Loucy (cell line): Measurements from ENCODE around the gene PPIE.
"Not testable (repeated sequence)": the region's sequence is repeated elsewhere in the genome, so short reads cannot be mapped to it uniquely, and the experiment has no call there.

Source experiments
- H2AFZ ChIP-seq: fragments of 200-600 bp; sonication (generic); 2 replicates; pipeline ENCODE4 v1.6.0; 2016; ENCODE audit warnings: antibody characterized with exemption, mild to moderate bottlenecking, low read length, moderate library complexity
- H3F3A ChIP-seq: fragments of 200-600 bp; 2 replicates; pipeline ENCODE4 v1.6.0; 2016; ENCODE audit warnings: antibody characterized with exemption, low read depth, mild to moderate bottlenecking
- H3K27me3 ChIP-seq: fragments of 200-600 bp; sonication (generic); 2 replicates; pipeline ENCODE4 v1.6.1; 2014; ENCODE audit warnings: low read length, mild to moderate bottlenecking; ENCODE audit not compliant: insufficient read depth, poor library complexity, severe bottlenecking
- H3K36me3 ChIP-seq: fragments of 200-600 bp; sonication (generic); 2 replicates; pipeline ENCODE4 v1.6.1; 2016; ENCODE audit warnings: low read length; ENCODE audit not compliant: insufficient read depth
- H3K4me1 ChIP-seq: fragments of 200-600 bp; sonication (generic); 2 replicates; pipeline ENCODE4 v1.5.1; 2014; ENCODE audit warnings: low read length, mild to moderate bottlenecking; ENCODE audit not compliant: insufficient read depth, poor library complexity, severe bottlenecking
- H3K4me2 ChIP-seq: fragments of 200-600 bp; sonication (generic); 2 replicates; pipeline ENCODE4 v1.6.0; 2014; ENCODE audit warnings: antibody characterized with exemption, low read length, low read depth, mild to moderate bottlenecking; ENCODE audit not compliant: poor library complexity, severe bottlenecking
- H3K4me3 ChIP-seq: fragments of 200-600 bp; sonication (generic); 2 replicates; pipeline ENCODE4 v1.5.1; 2014; ENCODE audit warnings: low read length, mild to moderate bottlenecking, mixed read lengths; ENCODE audit not compliant: poor library complexity, severe bottlenecking
- H3K79me2 ChIP-seq: fragments of 200-600 bp; sonication (generic); 2 replicates; pipeline ENCODE4 v1.6.1; 2014; ENCODE audit warnings: low read length; ENCODE audit not compliant: insufficient read depth
- H3K9ac ChIP-seq: fragments of 200-600 bp; sonication (generic); 2 replicates; pipeline ENCODE4 v1.6.0; 2014; ENCODE audit warnings: mild to moderate bottlenecking, low read depth, low read length, moderate library complexity; ENCODE audit not compliant: poor library complexity, severe bottlenecking
- H3K9me2 ChIP-seq: fragments of 200-600 bp; sonication (generic); replicated peaks from 2 replicates; pipeline ENCODE4 v1.6.1; 2016; ENCODE audit warnings: low read depth, low read length, mixed read lengths
- H3K9me3 ChIP-seq: fragments of 200-600 bp; sonication (generic); 2 replicates; pipeline ENCODE4 v1.6.1; 2014; ENCODE audit warnings: mild to moderate bottlenecking, antibody characterized with exemption, low read length, low read depth; ENCODE audit not compliant: insufficient read depth
- H4K20me1 ChIP-seq: fragments of 200-600 bp; sonication (generic); 2 replicates; pipeline ENCODE4 v1.6.0; 2014; ENCODE audit warnings: antibody characterized with exemption, low read length, mild to moderate bottlenecking; ENCODE audit not compliant: insufficient read depth, poor library complexity, severe bottlenecking
- EZH2phosphoT487 ChIP-seq: fragments of 200-600 bp; IDR thresholded peaks from 2 replicates; pipeline ENCODE4 v1.6.1; 2018; ENCODE audit warnings: antibody characterized with exemption, mild to moderate bottlenecking, moderate library complexity, borderline replicate concordance
- TF ChIP-seq, protein P1 (sequence below): fragments of 200-600 bp; sonication (generic); conservative IDR thresholded peaks from 2 replicates; pipeline ENCODE4 v1.5.1; 2014; ENCODE audit warnings: mild to moderate bottlenecking, antibody characterized with exemption, low read length

The PPIE gene

DNA sequence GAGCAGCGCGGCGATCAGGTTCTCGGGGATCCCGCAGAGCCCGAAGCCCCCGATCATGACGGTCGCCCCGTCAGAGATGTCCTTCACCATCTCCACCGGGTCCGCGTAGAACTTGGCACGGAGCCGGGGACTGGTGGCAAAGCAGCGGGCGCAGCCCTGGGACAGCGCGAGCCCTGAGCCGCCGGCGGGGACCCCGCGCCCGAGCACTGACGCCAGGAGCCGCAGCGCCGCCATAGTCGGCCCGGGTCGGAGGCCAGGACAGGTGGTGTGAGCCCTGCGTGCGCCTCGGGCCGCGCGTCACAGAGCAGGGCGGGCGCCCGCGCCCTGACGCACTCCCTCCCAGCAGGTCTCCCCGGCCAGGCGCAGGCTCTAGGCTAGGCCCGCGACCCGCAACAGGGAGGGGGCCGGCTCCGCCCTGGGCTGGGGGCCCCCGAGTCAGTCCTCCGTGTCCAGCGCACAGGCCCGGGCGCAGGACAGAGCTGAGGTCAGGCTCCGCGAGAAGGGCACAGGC is 32.4 kb downstream of the PPIE start, which contains the start of gene OXCT2:
Gene OXCT2, minus strand, starts transcription at position 327 of the 511 bp plus-strand sequence. Its CDS starts 93 bp downstream, at position 234.
- H3K9me3 ChIP-seq, H3K4me2 ChIP-seq, H3F3A ChIP-seq, H3K27me3 ChIP-seq, H3K9me2 ChIP-seq, H3K4me3 ChIP-seq, H3K4me1 ChIP-seq, H3K36me3 ChIP-seq, H4K20me1 ChIP-seq, H3K79me2 ChIP-seq, H2AFZ ChIP-seq, H3K9ac ChIP-seq: not testable (repeated sequence)

DNA sequence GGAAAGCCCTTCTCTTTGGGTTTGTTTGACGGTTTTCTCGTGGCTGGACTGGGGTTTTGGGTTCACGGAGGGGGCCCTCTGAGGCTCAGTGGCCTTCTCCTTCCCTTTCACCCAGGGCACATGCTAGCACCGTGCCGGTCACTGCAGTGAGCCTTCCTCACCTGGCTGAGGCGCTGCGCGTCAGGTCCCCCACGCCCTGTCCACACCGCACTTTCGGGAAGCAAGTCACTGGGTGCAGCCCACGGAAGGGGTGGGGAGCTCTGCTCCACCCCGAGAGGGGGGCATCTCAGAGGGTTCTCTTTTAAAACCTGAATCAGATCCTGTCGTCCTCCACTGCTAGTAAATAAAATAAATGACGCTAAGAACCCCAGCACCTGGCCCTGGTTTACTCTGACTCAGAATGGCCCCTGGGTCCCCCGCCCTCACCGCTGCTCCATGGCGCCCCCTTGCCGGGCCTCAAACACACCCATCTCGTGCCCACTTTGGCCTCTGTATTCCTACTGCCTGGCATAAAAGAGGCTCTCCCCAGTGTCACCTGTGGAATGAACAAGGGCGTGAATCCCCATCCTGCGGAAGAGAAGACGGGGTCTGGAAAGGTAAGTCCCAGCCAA is 34.8 kb downstream of the PPIE start:
- not testable (repeated sequence) for H3K4me3 ChIP-seq, H3K9me3 ChIP-seq, H3K36me3 ChIP-seq, H4K20me1 ChIP-seq, H3F3A ChIP-seq, H2AFZ ChIP-seq, H3K9ac ChIP-seq, H3K9me2 ChIP-seq, H3K4me1 ChIP-seq, H3K27me3 ChIP-seq, H3K79me2 ChIP-seq, H3K4me2 ChIP-seq

DNA sequence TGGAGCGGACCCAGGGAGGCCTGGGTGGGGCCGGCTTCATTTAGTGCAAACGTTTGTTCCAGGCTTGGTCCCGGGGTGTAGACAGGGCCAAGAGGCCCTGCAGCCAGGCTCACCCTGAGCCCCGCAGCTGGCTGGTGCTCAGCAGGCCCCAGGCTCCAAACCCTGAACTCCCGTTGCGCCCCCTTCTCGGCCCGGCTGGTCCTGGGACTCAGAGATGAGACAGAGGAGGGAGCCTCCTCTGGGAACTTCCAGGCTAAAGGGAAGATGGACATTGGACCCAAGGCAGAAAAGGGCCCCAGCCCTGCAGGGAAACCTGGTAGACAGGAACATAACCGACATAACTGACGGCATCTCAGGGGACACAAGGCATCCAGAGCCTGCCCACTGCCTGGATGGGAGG is 36.5 kb downstream of the PPIE start:
- not testable (repeated sequence) for H3F3A ChIP-seq, H3K4me2 ChIP-seq, H3K9me3 ChIP-seq, H3K4me1 ChIP-seq, H3K9me2 ChIP-seq, H3K27me3 ChIP-seq, H2AFZ ChIP-seq, H3K36me3 ChIP-seq, H3K79me2 ChIP-seq, H3K9ac ChIP-seq, H3K4me3 ChIP-seq, H4K20me1 ChIP-seq

DNA sequence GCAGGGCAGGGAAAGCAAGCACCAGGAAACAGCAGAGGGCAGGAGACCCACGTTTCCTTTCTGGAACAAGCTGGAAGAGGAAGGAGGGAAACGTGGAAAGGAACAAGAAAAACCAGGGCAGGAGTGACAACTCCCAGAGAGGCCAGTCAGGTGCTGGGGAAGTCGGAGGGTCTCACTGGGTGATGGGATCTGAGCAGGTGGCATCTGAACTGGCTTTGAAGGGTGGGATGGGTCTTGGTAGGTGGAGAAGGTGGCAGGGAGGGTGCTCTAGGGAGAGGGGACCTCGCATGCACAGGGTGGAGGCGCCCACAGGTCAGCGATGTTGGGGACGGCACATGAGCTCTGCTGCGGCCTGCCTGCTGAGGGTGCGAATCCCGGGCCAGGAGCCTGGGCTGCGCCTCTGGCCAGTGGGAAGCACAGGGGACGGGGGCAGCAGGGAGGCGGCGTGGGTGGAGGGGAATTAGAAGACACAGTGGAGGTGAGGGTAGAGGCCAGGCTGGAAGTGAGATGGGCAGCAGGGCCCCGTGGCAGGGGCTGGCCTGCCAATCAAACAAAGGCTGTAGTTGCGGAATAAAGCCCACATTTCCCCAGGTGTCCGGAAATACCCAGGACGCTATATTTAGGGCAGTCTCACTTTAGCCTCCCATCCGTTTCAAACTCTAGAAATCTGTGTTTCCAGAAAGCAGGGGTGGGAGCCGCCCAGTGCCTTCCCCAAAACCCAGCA is 37.2 kb downstream of the PPIE start:
- not testable (repeated sequence) for H3K36me3 ChIP-seq, H3K4me2 ChIP-seq, H3K9ac ChIP-seq, H3K4me3 ChIP-seq, H4K20me1 ChIP-seq, H3K9me3 ChIP-seq, H3F3A ChIP-seq, H3K27me3 ChIP-seq, H2AFZ ChIP-seq, H3K4me1 ChIP-seq, H3K9me2 ChIP-seq, H3K79me2 ChIP-seq

DNA sequence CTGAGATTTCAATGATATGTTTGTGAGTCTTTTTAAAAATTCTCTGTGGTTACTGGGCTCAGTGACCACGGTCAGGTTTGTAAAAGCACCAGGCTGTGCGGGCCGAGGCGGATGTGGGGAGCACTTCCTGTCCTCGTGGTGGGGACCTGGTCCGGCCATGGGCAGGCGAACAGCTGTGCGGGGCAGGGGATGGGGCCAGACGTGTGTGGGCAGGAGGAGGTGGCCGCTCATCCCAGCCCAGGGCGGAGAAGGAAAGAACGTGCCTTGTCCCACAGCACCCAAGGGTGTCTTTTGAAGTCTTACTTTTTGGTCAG is 37.7 kb downstream of the PPIE start:
- Histone ChIP-seq H3F3A (no peaks in the 10 kb centered on the region), H3K4me2 (no peak overlapping the region), H3K79me2 (no peaks in the 10 kb centered on the region), H3K4me3 (no peak overlapping the region), H3K9me3 (no peaks in the 10 kb centered on the region), H4K20me1 (no peaks in the 10 kb centered on the region), H3K36me3 (no peaks in the 10 kb centered on the region), H3K27me3 (no peaks in the 10 kb centered on the region), H3K9me2 (no peaks in the 10 kb centered on the region), H3K9ac (no peak overlapping the region), H3K4me1 (peaks cover 6% of the 10 kb centered on the region), H2AFZ (no peak overlapping the region)
- TF ChIP-seq EZH2phosphoT487: no peak
- TF ChIP-seq, protein P1, sequence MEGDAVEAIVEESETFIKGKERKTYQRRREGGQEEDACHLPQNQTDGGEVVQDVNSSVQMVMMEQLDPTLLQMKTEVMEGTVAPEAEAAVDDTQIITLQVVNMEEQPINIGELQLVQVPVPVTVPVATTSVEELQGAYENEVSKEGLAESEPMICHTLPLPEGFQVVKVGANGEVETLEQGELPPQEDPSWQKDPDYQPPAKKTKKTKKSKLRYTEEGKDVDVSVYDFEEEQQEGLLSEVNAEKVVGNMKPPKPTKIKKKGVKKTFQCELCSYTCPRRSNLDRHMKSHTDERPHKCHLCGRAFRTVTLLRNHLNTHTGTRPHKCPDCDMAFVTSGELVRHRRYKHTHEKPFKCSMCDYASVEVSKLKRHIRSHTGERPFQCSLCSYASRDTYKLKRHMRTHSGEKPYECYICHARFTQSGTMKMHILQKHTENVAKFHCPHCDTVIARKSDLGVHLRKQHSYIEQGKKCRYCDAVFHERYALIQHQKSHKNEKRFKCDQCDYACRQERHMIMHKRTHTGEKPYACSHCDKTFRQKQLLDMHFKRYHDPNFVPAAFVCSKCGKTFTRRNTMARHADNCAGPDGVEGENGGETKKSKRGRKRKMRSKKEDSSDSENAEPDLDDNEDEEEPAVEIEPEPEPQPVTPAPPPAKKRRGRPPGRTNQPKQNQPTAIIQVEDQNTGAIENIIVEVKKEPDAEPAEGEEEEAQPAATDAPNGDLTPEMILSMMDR: no peak
